SU-DHL-6 (cell line): ENCODE results near the gene CHIT1.

Source experiments
- EZH2phosphoT487 ChIP-seq: fragments of 200-600 bp; sonication (generic), shearing (Covaris generic); conservative IDR thresholded peaks from 2 replicates; pipeline ENCODE4 v1.6.1; 2018; ENCODE audit warnings: mild to moderate bottlenecking, antibody characterized with exemption, low read length, moderate library complexity, mixed read lengths
- TF ChIP-seq, protein P1 (sequence below): fragments of 200-600 bp; sonication (generic); IDR thresholded peaks from one replicate; pipeline ENCODE4 v1.5.1; 2017; ENCODE audit warnings: antibody characterized with exemption, mild to moderate bottlenecking, low read length, moderate library complexity; ENCODE audit not compliant: insufficient read depth, poor library complexity, severe bottlenecking

DNA sequence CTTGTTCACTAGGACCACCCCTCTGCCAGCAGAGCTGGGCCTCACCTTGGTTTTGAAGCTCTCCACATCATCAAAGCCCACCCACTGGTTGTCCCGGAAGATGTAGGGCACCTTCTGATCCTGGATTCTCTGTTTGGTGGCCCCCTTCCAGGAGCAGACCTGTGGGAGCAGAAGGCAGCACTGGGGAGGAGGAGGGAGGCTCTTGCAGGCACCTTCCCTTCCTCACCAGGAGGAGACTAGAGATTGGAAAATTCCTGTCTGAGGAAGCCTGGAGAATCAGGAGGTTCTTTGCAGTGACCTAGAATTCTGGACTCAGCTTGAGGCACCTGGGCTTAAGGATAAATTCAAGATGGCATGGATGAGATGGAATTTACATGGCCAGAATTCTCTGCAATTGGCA is 10.3 kb downstream of the CHIT1 start:
- TF ChIP-seq, protein P1, sequence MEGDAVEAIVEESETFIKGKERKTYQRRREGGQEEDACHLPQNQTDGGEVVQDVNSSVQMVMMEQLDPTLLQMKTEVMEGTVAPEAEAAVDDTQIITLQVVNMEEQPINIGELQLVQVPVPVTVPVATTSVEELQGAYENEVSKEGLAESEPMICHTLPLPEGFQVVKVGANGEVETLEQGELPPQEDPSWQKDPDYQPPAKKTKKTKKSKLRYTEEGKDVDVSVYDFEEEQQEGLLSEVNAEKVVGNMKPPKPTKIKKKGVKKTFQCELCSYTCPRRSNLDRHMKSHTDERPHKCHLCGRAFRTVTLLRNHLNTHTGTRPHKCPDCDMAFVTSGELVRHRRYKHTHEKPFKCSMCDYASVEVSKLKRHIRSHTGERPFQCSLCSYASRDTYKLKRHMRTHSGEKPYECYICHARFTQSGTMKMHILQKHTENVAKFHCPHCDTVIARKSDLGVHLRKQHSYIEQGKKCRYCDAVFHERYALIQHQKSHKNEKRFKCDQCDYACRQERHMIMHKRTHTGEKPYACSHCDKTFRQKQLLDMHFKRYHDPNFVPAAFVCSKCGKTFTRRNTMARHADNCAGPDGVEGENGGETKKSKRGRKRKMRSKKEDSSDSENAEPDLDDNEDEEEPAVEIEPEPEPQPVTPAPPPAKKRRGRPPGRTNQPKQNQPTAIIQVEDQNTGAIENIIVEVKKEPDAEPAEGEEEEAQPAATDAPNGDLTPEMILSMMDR = no peak
- TF ChIP-seq EZH2phosphoT487 = no peak
